HG03060 (cell line): ENCODE data around the gene ZBTB25.

Experiments used
- ATAC-seq: cut with Tn5 transposase; IDR thresholded peaks from one replicate; pipeline ENCODE4 v1.9.1; 2021; ENCODE audit warnings: low read depth, moderate number of reproducible peaks; ENCODE audit not compliant: unreplicated experiment

ZBTB25 gene

DNA sequence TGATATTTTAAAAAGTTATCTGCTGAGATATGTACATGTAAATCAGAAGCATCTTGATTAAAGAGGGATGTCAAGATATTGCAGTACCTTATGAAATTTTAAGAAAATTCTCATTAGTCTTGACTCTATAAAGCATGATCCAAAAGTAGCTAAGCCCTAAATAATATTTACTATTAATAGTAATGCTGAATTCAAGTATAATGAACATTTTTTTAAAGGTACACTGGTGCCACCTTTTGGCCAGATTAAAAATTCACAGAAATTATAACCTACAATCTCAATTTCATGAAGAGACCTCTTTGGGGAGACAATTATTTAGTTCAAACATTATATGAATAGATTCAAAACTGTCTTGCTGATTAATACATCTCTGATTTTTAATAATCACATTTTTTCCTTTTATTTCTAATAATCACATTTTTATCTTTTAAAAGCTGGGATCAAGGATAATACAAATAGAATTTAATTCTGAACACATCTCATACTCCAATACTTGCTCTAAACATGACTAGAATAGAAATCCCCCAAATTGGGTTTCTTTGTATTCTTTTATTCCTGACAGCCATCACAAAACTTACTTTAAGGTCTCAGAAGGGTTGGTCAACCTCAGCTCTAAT is 24.9 kb downstream of the ZBTB25 start:
- no peak for ATAC-seq

- no peak for ATAC-seq
Observed at GRCh38 chr14:64476438-64476837, 27.2 kb downstream of the ZBTB25 start.

GRCh38 chr14:64475585-64476273 is 27.9 kb downstream of the ZBTB25 start:
- ATAC-seq, result no peak

DNA sequence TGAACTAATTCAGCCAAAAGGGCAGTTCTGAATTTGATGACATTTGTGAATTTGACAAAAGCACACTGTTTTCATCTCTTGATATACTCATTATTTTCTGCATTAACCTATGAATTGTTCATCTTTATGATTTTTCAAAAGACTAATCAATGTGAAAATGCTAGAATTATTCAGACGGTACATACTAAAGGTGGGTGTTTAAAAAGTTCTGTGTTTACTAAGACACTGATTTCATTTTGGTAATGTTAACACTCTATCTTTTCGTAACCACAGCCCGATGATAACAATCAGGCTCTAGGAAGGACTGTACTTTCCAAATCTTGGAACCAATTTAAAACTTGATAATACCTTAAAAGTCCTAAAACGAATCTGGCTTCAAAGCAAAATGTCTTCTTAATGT is 28.9 kb downstream of the ZBTB25 start:
- ATAC-seq, result no peak

- ATAC-seq, result no peak
Observed at GRCh38 chr14:64474041-64474440, 29.6 kb downstream of the ZBTB25 start.

- ATAC-seq, result no peak
Observed at GRCh38 chr14:64468451-64468850, 35.2 kb downstream of the ZBTB25 start.

DNA sequence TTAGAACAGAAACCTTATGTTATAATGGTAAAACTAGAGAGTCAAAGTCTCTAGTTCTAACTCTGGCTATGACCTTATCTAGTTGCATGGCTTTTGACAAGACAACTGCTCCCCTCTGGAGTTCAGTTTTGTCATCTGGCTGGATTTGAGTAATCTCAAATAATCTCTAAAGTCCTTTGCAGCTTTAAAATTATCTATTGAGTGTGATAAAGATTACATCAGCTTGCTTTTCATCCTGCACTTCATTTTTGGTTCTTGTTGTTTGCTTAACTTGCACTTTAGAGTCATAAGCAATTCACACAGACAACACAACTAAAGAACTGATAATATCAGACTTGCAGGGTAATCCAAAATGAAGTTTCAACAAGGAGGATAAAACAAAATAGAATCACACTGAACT is 36.1 kb downstream of the ZBTB25 start:
- no peak for ATAC-seq

GRCh38 chr14:64467101-64467500 is 36.5 kb downstream of the ZBTB25 start:
- ATAC-seq, result no peak

DNA sequence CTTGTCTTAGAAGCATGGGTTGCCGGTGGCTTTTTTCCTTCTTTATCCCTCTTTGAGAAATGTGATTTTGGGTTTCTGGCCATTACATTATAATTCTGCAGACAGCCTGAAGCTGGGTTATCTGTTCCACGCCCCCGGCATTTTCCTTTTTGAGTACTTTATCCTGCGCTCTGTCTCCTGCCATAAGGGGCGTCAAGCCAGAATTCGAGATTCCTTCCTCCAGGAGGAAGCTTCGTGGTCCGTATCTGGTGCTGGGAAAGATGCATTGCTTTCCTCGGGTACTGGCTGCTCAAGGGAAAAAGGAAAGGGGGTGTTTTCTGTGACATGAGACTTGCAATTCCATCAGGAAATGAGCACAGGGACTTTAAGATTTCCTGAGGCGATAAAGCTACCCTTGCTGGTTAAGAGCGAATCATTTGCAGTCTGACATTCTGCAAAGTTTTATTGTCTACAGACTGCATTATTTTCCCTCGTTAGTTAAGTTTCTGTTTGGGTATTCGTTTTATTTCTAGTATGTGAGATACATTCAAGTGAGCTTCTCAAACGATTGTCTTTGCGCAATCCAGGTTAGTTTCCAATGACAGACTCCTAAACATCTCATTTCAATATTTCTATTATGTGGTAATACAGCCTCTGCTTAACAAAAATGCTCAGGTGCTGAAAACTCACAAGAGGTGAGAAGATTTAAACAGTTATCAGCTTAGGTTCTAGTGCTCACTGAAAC is 37.6 kb downstream of the ZBTB25 start:
- ATAC-seq, result no peak

DNA sequence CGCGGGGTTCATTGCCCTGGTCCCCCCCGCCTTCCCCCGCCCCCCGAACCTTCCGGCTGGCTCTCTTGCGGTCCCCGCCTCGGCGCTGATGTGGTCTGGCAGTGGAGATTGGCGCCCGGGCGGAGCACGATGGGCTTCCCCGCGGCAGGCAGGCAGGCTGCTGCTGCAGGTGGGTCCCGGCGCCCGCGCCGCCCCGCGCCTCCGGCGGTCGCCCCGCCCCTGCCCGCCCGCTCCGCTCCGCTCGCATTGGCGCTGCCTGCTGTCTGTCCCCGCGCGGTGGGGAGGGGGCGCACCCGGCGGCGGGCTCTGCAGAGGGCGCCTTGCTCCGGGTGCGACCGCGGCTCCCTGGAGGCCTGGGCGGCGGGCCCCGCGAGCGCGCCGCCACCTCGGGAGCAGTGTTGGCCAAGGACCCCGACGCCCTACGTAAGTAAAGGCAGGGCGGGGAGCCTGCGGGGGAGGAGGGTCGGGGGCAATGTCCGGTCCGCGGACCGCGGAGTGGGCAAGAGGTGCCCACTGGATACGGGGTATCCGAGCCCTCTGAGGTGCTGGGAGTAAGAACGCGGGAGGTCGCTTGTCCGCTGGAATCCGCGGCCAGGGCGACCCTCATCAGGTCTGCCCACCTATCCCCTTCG is 38.3 kb downstream of the ZBTB25 start, which contains the start of gene AKAP5:
AKAP5 (plus strand) TSS at position 309 of the 632 bp plus-strand sequence. CDS start 2,896 bp downstream, outside the sequence.
- no peak for ATAC-seq

DNA sequence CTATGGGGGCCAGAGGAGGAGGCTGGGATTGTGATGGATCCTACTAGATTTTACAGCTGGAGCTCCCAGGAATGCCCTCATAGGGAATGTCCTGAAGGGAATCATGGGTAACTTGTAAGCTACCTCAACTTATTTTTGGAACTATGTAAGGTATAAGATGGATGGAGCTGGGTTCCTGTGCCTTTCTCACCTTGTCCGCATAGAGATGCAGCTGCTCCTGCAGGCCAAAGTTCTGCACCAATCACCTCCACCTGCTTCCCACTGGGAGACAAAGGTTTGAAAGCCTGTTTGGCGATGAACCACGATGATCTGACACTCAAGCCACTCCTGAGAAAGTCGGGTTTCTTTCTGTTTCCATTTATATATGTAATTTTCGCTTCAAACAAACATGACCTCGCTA is 39.0 kb downstream of the ZBTB25 start:
- ATAC-seq, result no peak

DNA sequence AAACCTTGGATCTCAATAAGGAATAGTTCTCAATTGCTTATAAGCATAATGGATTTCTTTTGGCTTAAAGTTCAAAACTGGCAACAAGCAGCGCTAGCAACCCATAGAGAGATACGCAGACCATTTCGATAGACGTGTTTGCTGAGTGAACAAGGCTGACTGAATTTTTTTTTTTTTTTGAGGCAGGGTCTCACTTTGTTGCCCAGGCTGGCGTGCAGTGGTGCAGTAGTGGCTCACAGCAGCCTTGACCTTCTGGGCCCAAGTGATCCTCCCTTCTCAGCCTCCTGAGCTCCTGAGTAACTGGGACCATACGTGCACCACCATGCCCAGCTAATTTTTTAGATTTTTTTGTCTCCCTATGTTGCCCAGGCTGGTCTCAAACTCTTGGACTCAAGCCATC is 39.8 kb downstream of the ZBTB25 start:
- ATAC-seq, result no peak

- ATAC-seq, result no peak
Observed at GRCh38 chr14:64463195-64463594, 40.4 kb downstream of the ZBTB25 start.

DNA sequence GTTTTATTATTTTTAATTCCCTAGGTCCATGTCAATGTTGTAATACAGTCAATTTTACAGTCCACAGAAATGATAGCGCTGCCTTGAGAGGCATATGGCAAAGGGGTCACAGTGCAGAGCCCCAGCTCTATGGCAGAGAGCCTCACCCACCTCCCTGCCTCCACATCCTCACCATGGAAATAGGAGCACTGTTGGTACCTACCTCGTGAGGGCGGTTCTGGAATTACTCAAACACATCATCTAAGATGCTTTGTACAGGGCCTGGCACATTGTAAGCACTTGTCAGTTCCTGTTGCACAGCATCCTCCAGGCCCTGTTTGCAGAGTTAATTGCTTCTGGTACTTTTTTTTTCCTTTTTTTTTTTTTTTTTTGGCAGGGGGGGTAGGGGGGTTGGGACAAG is 42.4 kb downstream of the ZBTB25 start:
- ATAC-seq, result no peak

DNA sequence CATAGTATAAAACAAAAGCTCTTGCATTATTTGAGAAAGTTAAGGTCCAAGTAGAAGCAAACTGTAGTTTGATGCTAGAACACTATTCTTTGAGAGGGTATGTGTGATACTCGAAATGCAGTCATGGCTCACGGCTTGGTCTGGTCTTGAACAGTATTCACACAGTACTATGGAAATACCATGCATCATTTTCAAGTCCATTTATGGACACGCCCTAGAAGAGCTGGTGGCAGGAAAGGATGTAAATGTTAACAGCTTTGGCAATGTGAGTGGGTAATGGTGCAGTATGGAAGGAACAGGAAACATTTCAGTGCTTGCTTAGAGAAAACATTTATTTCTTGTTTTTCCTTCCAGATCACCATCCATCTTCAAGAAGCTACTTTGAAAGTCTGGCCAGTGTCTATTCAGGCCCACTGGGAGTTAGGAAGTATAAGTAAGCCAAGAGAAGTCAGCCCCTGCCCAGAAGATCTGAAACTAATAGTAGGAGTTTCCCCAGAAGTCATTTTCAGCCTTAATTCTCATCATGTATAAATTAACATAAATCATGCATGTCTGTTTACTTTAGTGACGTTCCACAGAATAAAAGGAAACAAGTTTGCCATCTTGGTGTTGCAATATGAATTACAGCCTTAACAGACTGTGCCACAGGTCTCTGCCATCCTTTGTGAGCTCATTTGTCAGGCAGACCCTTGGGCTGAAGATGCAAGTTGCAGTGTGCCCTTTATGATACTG is 44.1 kb downstream of the ZBTB25 start:
- ATAC-seq, result no peak

DNA sequence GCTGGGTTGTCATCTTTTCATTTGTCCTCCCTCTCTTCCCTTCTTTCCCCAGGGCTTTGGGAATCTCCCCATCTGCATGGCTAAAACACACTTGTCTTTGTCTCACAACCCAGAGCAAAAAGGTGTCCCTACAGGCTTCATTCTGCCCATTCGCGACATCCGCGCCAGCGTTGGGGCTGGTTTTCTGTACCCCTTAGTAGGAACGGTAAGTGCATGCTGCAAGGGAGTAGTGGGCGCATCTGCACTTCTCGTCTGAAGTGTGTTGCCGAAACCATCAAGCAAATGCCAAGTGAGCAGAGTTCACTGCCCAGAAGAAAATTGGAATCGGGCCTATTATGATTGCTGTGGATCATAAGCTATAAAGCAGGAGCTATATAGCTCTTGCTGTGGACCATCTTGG is 49.0 kb downstream of the ZBTB25 start:
- no peak for ATAC-seq

- ATAC-seq, result no peak
Observed at GRCh38 chr14:64450255-64450654, 53.4 kb downstream of the ZBTB25 start.

DNA sequence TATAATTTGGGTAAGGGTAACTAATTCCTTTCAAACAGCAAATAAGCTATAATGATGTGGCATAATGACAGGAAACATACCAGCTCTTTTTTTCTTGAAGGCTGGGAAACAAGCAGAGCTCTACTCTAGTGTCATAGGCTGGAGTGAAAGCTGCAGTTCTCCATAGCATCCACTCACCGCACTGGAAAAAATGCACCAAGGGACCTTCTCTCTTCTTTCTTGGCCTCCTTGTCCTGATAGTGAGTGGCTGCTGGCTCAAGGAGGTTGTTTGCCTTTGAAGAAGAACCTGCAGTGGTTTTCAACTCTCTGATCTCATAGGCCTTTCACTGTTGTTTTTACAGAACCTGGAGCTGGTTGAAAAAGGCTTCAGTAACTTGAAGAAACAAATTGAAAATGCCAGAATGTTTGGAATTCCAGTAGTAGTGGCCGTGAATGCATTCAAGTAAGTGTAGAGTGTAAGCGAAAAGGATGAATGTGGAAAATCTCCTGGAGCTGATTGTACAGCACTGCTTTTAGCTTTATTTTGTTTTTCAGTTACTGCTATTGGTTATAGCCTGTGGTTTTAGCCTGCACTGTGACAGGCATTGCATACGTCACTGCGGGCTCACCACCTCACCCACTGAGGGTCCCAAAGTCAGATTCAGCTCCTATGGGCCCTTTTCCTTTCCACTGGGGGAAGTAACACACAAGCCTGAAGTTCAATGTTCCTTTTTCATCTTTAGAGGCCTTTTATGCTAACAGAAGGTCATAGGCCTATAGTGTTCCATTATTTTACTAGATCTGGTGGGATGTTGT is 55.6 kb downstream of the ZBTB25 start:
- no peak for ATAC-seq

- ATAC-seq, result peak; percentile 81
Observed at GRCh38 chr14:64444984-64445845, 58.4 kb downstream of the ZBTB25 start.
